Keratinocyte (primary cell): ENCODE measurements around the gene PRPF40B. TPM values are rescaled to one million over a fixed set of nuclear protein-coding genes. Genes with fewer than 3 reads are reported as not detected.
"Not testable (repeated sequence)": the region's sequence is repeated elsewhere in the genome, so short reads cannot be mapped to it uniquely, and the experiment has no call there.

Source experiments
- DNase-seq: peaks from one replicate; pipeline ENCODE4 v3.0.0-alpha.2; 2011; ENCODE audit warnings: low read depth, missing footprints, low spot score
- FAIRE-seq: peaks from 2 replicates; lab custom pipeline; 2011; peaks lifted over from hg19 to GRCh38; lab: Jason Lieb, UNC
- H2AFZ ChIP-seq: 2 replicates; pipeline ENCODE4 v1.6.0; 2012; ENCODE audit warnings: low read length, control low read depth, inconsistent platforms; ENCODE audit not compliant: control insufficient read depth
- H3K27ac ChIP-seq: 2 replicates; pipeline ENCODE4 v1.5.1; 2011; ENCODE audit warnings: low read length; ENCODE audit not compliant: control insufficient read depth, insufficient read depth
- H3K27me3 ChIP-seq: 3 replicates; pipeline ENCODE4 v1.6.0; 2011; ENCODE audit warnings: low read length; ENCODE audit not compliant: control insufficient read depth, insufficient read depth; ENCODE audit errors: extremely low read depth
- H3K36me3 ChIP-seq, 2 experiments: 2 replicates in 1 of 2; 3 replicates in 1 of 2; pipeline ENCODE4 v1.5.1; 2011; ENCODE audit warnings: low read length in 2 of 2, mild to moderate bottlenecking in 1 of 2; ENCODE audit not compliant: control insufficient read depth in 2 of 2, insufficient read depth in 2 of 2; ENCODE audit errors: extremely low read depth in 1 of 2
- H3K4me1 ChIP-seq: 3 replicates; pipeline ENCODE4 v1.5.1; 2011; ENCODE audit warnings: low read length; ENCODE audit not compliant: control insufficient read depth, insufficient read depth; ENCODE audit errors: extremely low read depth
- H3K4me2 ChIP-seq: 3 replicates; pipeline ENCODE4 v1.6.0; 2011; ENCODE audit warnings: low read depth, low read length; ENCODE audit not compliant: control insufficient read depth, insufficient read depth; ENCODE audit errors: extremely low read depth
- H3K4me3 ChIP-seq, 3 experiments: fragments of 200-600 bp in 1 of 3; sonication (generic) in 1 of 3; 2 replicates in 2 of 3; 3 replicates in 1 of 3; pipeline ENCODE4 v1.5.1; 2011 to 2016; ENCODE audit warnings: low read length in 3 of 3, mild to moderate bottlenecking in 3 of 3, control low read depth in 2 of 3, inconsistent platforms in 1 of 3, low read depth in 1 of 3, mixed read lengths in 1 of 3, mixed run types in 1 of 3, moderate library complexity in 1 of 3; ENCODE audit not compliant: control insufficient read depth in 2 of 3, insufficient read depth in 2 of 3; ENCODE audit errors: extremely low read depth in 1 of 3
- H3K79me2 ChIP-seq: 2 replicates; pipeline ENCODE4 v1.6.0; 2012; ENCODE audit warnings: low read length; ENCODE audit not compliant: control insufficient read depth, insufficient read depth
- H3K9ac ChIP-seq: 3 replicates; pipeline ENCODE4 v1.6.0; 2011; ENCODE audit warnings: low read length; ENCODE audit not compliant: control insufficient read depth, insufficient read depth; ENCODE audit errors: extremely low read depth
- H3K9me1 ChIP-seq: 3 replicates; pipeline ENCODE4 v1.6.0; 2011; ENCODE audit warnings: low read length; ENCODE audit not compliant: control insufficient read depth, insufficient read depth; ENCODE audit errors: extremely low read depth
- H3K9me3 ChIP-seq: 2 replicates; pipeline ENCODE4 v1.5.1; 2012; ENCODE audit warnings: low read depth, low read length; ENCODE audit not compliant: control insufficient read depth
- H4K20me1 ChIP-seq: 3 replicates; pipeline ENCODE4 v1.6.0; 2011; ENCODE audit warnings: low read length; ENCODE audit not compliant: control insufficient read depth, insufficient read depth; ENCODE audit errors: extremely low read depth
- EZH2 ChIP-seq: IDR thresholded peaks from one replicate; pipeline ENCODE4 v1.6.1; 2012; ENCODE audit warnings: inconsistent platforms, mild to moderate bottlenecking, low read length, moderate library complexity
- dilution Hi-C: fragments of 300-500 bp; cut with MboI; formaldehyde crosslinking; loops from one replicate; pipeline ENCODE4 v1.7.0; 2020; ENCODE audit warnings: low sequenced_read_pairs; ENCODE audit not compliant: extremely low pct_ligation_motif_present
- polyA plus RNA-seq, 5 experiments: library from polyadenylated mRNA; depleted of rRNA in 3 of 5; stranded (reverse) in 3 of 5; stranded (forward) in 1 of 5; unstranded in 1 of 5; fragments of >200 nt; gene quantifications; 1 replicate in 1 of 5; 2 replicates in 3 of 5; 3 replicates in 1 of 5; pipeline versions ENCODE4 v1.2.1 to v1.2.3, GENCODE V29; 2011 to 2012; ENCODE audit warnings: missing spikeins in 2 of 5, low read depth in 1 of 5, low replicate concordance in 1 of 5
- TF ChIP-seq, protein P1 (sequence below), 3 experiments: IDR thresholded peaks in 1 of 3; conservative IDR thresholded peaks in 1 of 3; optimal IDR thresholded peaks in 1 of 3; 2 replicates in 2 of 3; 3 replicates in 1 of 3; pipeline versions ENCODE3 to v1.5.1; 2011; ENCODE audit warnings: low read length in 3 of 3, mild to moderate bottlenecking in 3 of 3, moderate library complexity in 2 of 3, control low read depth in 1 of 3, inconsistent platforms in 1 of 3; ENCODE audit not compliant: insufficient read depth in 2 of 3; ENCODE audit errors: extremely low read depth in 1 of 3

The PRPF40B gene
- polyA plus RNA-seq, 1 donor (not counting 4 experiments of a cell fraction or from before 2014, with no cell fraction given), result 12.7 TPM

DNA sequence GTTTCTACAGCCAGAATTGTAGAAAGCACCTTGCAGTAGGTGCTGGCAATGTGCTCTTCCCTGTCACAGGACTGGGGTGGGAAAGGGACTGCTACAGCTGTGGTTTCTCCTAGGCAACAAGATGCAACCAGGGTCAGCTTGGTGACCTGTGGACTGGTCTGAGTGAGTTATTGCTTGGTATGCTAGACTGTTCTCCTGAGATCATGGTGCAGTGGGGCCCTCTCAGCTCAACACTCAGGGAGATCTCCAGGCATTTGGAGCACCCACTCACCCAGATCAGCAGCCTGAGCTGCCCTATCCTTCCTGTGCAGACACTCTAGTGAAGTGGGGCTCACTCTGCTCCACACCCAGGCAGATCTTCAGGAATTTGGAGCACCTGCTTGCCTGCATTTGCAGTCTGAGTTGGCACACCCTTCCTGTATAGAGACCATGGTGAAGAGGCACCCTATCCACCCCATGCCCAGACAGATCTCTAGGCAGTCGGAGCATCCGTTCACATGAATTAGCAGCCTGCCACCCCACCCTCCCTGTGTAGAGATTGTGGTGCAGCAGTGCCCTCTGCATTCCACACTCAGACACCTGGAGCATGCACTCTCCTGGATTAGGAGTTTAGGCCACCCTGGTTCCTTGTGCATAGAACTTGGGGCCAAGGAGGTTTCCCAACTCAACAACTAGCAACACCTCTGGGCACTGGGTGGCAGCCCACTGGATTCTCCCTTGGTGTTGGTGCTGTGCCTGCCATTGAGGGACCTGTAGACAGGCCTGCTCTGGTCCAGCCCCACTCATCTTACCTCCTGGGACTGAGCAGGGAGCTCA is 14.1 kb upstream of the PRPF40B start:
- dilution Hi-C loops, result no loop called here
- Histone ChIP-seq H3K9me3 (no peaks in the 10 kb centered on the region), H3K27ac (no peak overlapping the region), H3K79me2 (no peaks in the 10 kb centered on the region), H3K36me3 (no peaks in the 10 kb centered on the region), H3K4me2 (peak overlapping the region; percentile 17), H2AFZ (no peak overlapping the region), H4K20me1 (no peaks in the 10 kb centered on the region), H3K9ac (no peak overlapping the region), H3K4me3 (no peak overlapping the region), H3K27me3 (no peaks in the 10 kb centered on the region), H3K9me1 (no peaks in the 10 kb centered on the region), H3K4me1 (peaks cover 8% of the 10 kb centered on the region)
- peak; percentile 13 for FAIRE-seq
- TF ChIP-seq EZH2, result no peak
- TF ChIP-seq, protein P1, sequence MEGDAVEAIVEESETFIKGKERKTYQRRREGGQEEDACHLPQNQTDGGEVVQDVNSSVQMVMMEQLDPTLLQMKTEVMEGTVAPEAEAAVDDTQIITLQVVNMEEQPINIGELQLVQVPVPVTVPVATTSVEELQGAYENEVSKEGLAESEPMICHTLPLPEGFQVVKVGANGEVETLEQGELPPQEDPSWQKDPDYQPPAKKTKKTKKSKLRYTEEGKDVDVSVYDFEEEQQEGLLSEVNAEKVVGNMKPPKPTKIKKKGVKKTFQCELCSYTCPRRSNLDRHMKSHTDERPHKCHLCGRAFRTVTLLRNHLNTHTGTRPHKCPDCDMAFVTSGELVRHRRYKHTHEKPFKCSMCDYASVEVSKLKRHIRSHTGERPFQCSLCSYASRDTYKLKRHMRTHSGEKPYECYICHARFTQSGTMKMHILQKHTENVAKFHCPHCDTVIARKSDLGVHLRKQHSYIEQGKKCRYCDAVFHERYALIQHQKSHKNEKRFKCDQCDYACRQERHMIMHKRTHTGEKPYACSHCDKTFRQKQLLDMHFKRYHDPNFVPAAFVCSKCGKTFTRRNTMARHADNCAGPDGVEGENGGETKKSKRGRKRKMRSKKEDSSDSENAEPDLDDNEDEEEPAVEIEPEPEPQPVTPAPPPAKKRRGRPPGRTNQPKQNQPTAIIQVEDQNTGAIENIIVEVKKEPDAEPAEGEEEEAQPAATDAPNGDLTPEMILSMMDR (optimal IDR thresholded peaks at IDR 0.05 in 1 of 3, IDR thresholded peaks at IDR 0.05 in 1 of 3, conservative IDR thresholded peaks at IDR 0.05 in 1 of 3; ENCODE audit: extremely low read depth in 1 of 3, insufficient read depth in 2 of 3, low read length in 3 of 3), result peak in 1 of 3 experiments; percentile 55
- no peak for DNase-seq

DNA sequence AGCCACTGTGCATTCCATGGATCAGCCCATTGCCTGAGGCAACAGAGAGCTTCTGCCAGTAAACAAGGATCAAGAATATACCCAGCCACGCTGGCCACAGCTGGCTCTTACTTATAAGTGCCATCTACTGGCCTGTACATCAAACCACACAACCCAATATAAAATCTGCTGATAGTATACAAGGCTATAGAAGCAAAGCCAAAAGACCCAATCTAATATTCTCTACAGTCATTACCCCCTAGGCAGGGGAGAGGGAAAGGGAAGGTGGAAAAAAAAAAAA is 13.5 kb upstream of the PRPF40B start:
- no peaks in the 10 kb centered on the region for H4K20me1 ChIP-seq
- no peak overlapping the region for H3K27ac ChIP-seq
- H3K9me1 ChIP-seq, result no peaks in the 10 kb centered on the region
- no peaks in the 10 kb centered on the region for H3K36me3 ChIP-seq
- peaks cover 8% of the 10 kb centered on the region for H3K4me1 ChIP-seq
- no peak overlapping the region for H3K4me3 ChIP-seq
- no peak overlapping the region for H2AFZ ChIP-seq
- H3K27me3 ChIP-seq, result no peaks in the 10 kb centered on the region
- TF ChIP-seq, protein P1 (optimal IDR thresholded peaks at IDR 0.05 in 1 of 3, IDR thresholded peaks at IDR 0.05 in 1 of 3, conservative IDR thresholded peaks at IDR 0.05 in 1 of 3; ENCODE audit: extremely low read depth in 1 of 3, insufficient read depth in 2 of 3, low read length in 3 of 3), result peak; percentile 25 to 49 (median 36)
- no peak for TF ChIP-seq EZH2
- FAIRE-seq (peak; percentile 58), DNase-seq (no peak)
- no peaks in the 10 kb centered on the region for H3K9me3 ChIP-seq
- dilution Hi-C loops, result no loop called here
- no peaks in the 10 kb centered on the region for H3K79me2 ChIP-seq
- H3K4me2 ChIP-seq, result peak overlapping the region; percentile 17
- no peak overlapping the region for H3K9ac ChIP-seq

DNA sequence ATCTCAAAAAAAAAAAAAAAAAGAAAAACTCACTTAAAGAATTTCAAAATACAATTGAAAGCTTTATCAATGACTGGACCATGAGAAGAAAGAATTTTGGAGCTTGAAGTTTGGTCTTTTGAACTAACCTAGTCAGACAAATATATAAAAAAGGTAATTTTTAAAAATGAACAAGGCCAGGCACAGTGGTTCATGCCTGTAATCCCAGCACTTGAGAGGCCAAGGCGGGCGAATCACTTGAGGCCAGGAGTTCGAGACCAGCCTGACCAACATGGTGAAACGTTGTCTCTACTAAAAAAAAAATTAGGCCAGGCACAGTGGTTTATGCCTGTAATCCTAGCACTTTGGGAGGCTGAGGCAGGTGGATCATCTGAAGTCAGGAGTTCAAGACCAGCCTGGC is 12.6 kb upstream of the PRPF40B start:
- H3K36me3 ChIP-seq, H3K27ac ChIP-seq, FAIRE-seq, H3K4me1 ChIP-seq, H3K4me2 ChIP-seq, H3K27me3 ChIP-seq, H3K9me3 ChIP-seq, H3K9me1 ChIP-seq, dilution Hi-C loops, DNase-seq, H3K9ac ChIP-seq, H3K4me3 ChIP-seq, H2AFZ ChIP-seq, H3K79me2 ChIP-seq, H4K20me1 ChIP-seq: not testable (repeated sequence)
